Measurements from ENCODE around the gene NUTF2.

- TF ChIP-seq GATA2 (IDR thresholded peaks at IDR 0.05; ENCODE audit: low read depth, low read length): no peak
- TF ChIP-seq GATA3 (IDR thresholded peaks at IDR 0.05; ENCODE audit: low read depth, low read length): no peak
Measured at GRCh38 chr16:67814567-67814966, 32.2 kb upstream of the NUTF2 start.
